Natural killer cell treated with Interleukin-12 subunit alpha and Interleukin-12 subunit beta and Interleukin-15 and Interleukin-18, amount 100 ng/mL, for 72 hours (primary cell): ENCODE data around the gene NRXN3. TPM values are rescaled to one million over a fixed set of nuclear protein-coding genes. Genes with fewer than 3 reads are reported as not detected.

Experiments used
- ATAC-seq, 2 donors: fragments of 150-1000 bp; cut with Tn5 transposase in 1 of 2; sonication (Bioruptor Pico), chemical (Tn5 transposase) in 1 of 2; 2 replicates each; pipeline ENCODE4 v1.10.0; 2021
- DNase-seq: peaks from one replicate; pipeline ENCODE4 v3.0.0; 2022; ENCODE audit warnings: low spot score
- H3K27ac Mint-ChIP-seq, 2 donors: 1 replicate in 1 of 2; 2 replicates in 1 of 2; pipeline ENCODE4 v1.8.0; 2022; ENCODE audit warnings: mixed read lengths in 2 of 2, mild to moderate bottlenecking in 1 of 2, moderate library complexity in 1 of 2
- H3K27me3 Mint-ChIP-seq, 2 donors: 1 replicate in 1 of 2; 2 replicates in 1 of 2; pipeline ENCODE4 v1.8.0; 2022; ENCODE audit warnings: mixed read lengths in 2 of 2
- H3K36me3 Mint-ChIP-seq: one replicate; pipeline ENCODE4 v1.8.0; 2022; ENCODE audit warnings: mixed read lengths
- H3K4me1 Mint-ChIP-seq, 2 donors: 1 replicate in 1 of 2; 2 replicates in 1 of 2; pipeline ENCODE4 v1.8.0; 2022; ENCODE audit warnings: low read depth in 2 of 2, mixed read lengths in 2 of 2, mild to moderate bottlenecking in 1 of 2
- H3K4me3 Mint-ChIP-seq: one replicate; pipeline ENCODE4 v1.8.0; 2022; ENCODE audit warnings: mixed read lengths
- H3K9me3 Mint-ChIP-seq: 2 replicates; pipeline ENCODE4 v1.8.0; 2022; ENCODE audit warnings: mixed read lengths
- total RNA-seq, 2 donors: library from RNA; stranded (reverse); gene quantifications; one replicate each; pipeline ENCODE4 v1.2.3, GENCODE V29; 2022

NRXN3 gene
- total RNA-seq, 2 donors from 2014 or later = not detected

- DNase-seq = no peak
- no peaks in the 10 kb centered on the region for H3K27me3 Mint-ChIP-seq
- H3K9me3 Mint-ChIP-seq = peaks cover 7% of the 10 kb centered on the region
- no peak overlapping the region for H3K27ac Mint-ChIP-seq
- no peaks in the 10 kb centered on the region for H3K4me1 Mint-ChIP-seq
- H3K36me3 Mint-ChIP-seq = no peaks in the 10 kb centered on the region
- no peak for ATAC-seq
- H3K4me3 Mint-ChIP-seq = no peak overlapping the region
These were observed 1523.8 kb downstream of the NRXN3 start for GRCh38 chr14:79693935-79694334.

GRCh38 chr14:79695307-79695706 lies 1525.1 kb downstream of the NRXN3 start:
- Mint-ChIP-seq H3K9me3 (peaks cover 12% of the 10 kb centered on the region), H3K27ac (no peak overlapping the region), H3K4me3 (no peak overlapping the region), H3K27me3 (no peaks in the 10 kb centered on the region), H3K36me3 (no peaks in the 10 kb centered on the region), H3K4me1 (no peaks in the 10 kb centered on the region)
- DNase-seq (no peak), ATAC-seq (no peak)

GRCh38 chr14:79698298-79698711 lies 1528.1 kb downstream of the NRXN3 start:
- DNase-seq = no peak
- H3K27ac Mint-ChIP-seq = no peak overlapping the region
- no peaks in the 10 kb centered on the region for H3K36me3 Mint-ChIP-seq
- no peaks in the 10 kb centered on the region for H3K27me3 Mint-ChIP-seq
- no peak overlapping the region for H3K4me3 Mint-ChIP-seq
- ATAC-seq = no peak
- peaks cover 12% of the 10 kb centered on the region for H3K9me3 Mint-ChIP-seq
- no peaks in the 10 kb centered on the region for H3K4me1 Mint-ChIP-seq

DNA sequence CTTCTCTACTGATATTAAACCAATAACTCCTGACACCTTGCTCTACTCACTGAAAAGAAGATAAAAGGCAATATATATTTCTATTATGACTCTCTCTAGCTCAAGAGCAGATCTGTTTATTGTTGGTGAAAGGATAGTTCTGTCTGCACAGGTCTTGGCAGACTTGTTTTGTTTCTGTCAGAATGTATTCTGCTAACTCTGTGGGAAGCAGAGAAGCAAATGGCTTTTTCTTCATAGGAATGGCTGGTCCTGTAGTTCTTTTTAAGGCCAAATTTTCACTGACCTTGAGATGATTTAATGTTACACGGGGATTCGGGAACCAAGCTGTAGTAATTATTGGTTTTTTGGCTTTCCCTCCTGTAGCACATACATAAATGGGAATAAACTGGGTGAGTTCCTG lies 1529.0 kb downstream of the NRXN3 start:
- H3K27ac Mint-ChIP-seq = no peak overlapping the region
- peaks cover 12% of the 10 kb centered on the region for H3K9me3 Mint-ChIP-seq
- no peaks in the 10 kb centered on the region for H3K36me3 Mint-ChIP-seq
- no peak overlapping the region for H3K4me3 Mint-ChIP-seq
- H3K27me3 Mint-ChIP-seq = no peaks in the 10 kb centered on the region
- no peaks in the 10 kb centered on the region for H3K4me1 Mint-ChIP-seq
- ATAC-seq (no peak), DNase-seq (no peak)

- DNase-seq (no peak), ATAC-seq (no peak)
- H3K4me1 Mint-ChIP-seq = no peaks in the 10 kb centered on the region
- H3K4me3 Mint-ChIP-seq = no peak overlapping the region
- H3K36me3 Mint-ChIP-seq = no peaks in the 10 kb centered on the region
- H3K27me3 Mint-ChIP-seq = no peaks in the 10 kb centered on the region
- H3K27ac Mint-ChIP-seq = no peak overlapping the region
- H3K9me3 Mint-ChIP-seq = peaks cover 15% of the 10 kb centered on the region
These were observed 1531.2 kb downstream of the NRXN3 start for GRCh38 chr14:79701371-79701770.

- Mint-ChIP-seq H3K27me3 (no peaks in the 10 kb centered on the region), H3K9me3 (peaks cover 20% of the 10 kb centered on the region), H3K4me3 (no peak overlapping the region), H3K36me3 (no peaks in the 10 kb centered on the region), H3K4me1 (no peaks in the 10 kb centered on the region), H3K27ac (no peak overlapping the region)
- DNase-seq (no peak), ATAC-seq (no peak)
These were observed 1532.0 kb downstream of the NRXN3 start for GRCh38 chr14:79702197-79702596.

DNA sequence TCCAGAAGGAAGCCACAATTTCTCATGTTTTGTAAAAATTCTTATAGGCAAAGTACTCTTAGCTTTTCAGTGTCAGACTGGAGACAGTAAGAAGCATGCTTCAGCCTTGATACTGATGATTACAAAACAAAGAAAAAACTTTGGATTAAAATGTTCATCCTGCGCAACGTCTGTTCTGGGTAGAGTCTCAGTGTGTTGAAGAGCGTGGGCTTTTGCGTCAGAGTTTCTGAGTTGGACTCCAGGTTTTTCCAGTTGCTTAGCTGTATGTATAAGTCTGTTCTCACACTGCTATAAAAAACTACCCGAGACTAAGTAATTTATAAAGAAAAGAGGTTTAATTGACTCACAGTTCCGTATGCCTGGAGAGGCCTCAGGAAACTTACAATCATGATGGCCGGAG lies 1533.0 kb downstream of the NRXN3 start:
- no peaks in the 10 kb centered on the region for H3K4me1 Mint-ChIP-seq
- H3K27me3 Mint-ChIP-seq = no peaks in the 10 kb centered on the region
- H3K4me3 Mint-ChIP-seq = no peak overlapping the region
- H3K9me3 Mint-ChIP-seq = peaks cover 17% of the 10 kb centered on the region
- ATAC-seq (no peak), DNase-seq (no peak)
- no peaks in the 10 kb centered on the region for H3K36me3 Mint-ChIP-seq
- H3K27ac Mint-ChIP-seq = no peak overlapping the region

DNA sequence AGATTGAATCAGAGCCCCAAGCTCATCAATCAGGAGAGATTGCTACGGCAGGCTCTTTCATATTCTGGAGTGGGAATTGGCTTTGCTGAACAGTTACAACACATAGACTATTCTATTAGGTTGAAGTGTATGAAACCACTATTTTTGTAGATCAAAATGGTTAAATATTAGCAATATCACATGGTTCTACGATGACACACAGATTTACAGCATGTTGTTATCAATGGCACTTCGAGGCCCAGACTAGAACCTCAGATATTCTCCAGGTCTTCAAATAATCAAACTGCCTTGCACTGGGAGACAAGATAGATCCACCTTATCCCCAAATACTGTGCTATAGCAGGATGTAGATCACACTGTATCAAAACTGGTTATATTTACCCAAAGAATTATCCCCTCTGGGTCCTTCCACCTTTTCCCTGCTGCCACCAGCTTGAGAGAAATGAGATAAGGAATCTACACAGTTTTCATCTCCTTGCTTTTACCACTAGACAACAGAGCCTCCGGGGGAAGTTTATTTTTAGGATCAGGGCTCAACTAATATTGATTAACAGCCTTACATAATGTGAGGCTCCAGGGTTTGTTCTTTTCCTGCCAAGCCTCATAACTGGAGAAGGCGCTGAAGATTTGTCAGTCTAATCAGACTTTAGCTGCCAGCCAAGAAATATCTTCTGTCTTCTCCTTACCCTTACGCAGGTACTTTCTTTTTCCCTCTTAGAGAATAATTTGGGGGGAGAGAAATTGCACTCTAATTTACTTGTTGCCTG lies 1534.1 kb downstream of the NRXN3 start:
- no peaks in the 10 kb centered on the region for H3K36me3 Mint-ChIP-seq
- H3K4me1 Mint-ChIP-seq = no peaks in the 10 kb centered on the region
- ATAC-seq (no peak), DNase-seq (no peak)
- peaks cover 15% of the 10 kb centered on the region for H3K9me3 Mint-ChIP-seq
- H3K27me3 Mint-ChIP-seq = no peaks in the 10 kb centered on the region
- H3K27ac Mint-ChIP-seq = no peak overlapping the region
- H3K4me3 Mint-ChIP-seq = no peak overlapping the region

GRCh38 chr14:79705126-79705894 lies 1535.1 kb downstream of the NRXN3 start:
- Mint-ChIP-seq H3K4me3 (no peak overlapping the region), H3K4me1 (no peaks in the 10 kb centered on the region), H3K27me3 (no peaks in the 10 kb centered on the region), H3K27ac (no peak overlapping the region), H3K36me3 (no peaks in the 10 kb centered on the region), H3K9me3 (peaks cover 13% of the 10 kb centered on the region)
- DNase-seq (no peak), ATAC-seq (no peak)

DNA sequence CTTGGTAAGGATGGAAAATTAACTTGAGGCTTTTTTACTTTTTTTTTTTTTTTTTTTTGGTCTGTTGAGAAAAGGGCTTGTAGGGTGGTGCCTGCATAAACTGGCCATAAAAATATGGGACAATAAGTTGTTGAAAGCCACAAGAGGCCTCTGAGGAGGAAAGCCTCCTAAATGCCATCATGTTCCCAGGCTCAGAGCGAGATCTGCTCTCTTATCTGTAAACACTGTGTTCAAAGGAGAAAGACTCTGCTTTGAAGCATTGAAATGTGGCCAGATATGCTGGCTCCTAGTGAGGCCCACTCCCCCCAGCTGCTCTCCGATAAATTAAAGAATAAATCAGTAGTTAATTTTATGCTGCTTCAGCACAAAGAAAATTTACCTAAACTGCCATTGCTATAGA lies 1536.2 kb downstream of the NRXN3 start:
- Mint-ChIP-seq H3K27ac (no peak overlapping the region), H3K27me3 (no peaks in the 10 kb centered on the region), H3K9me3 (peaks cover 13% of the 10 kb centered on the region), H3K36me3 (no peaks in the 10 kb centered on the region), H3K4me3 (no peak overlapping the region), H3K4me1 (no peaks in the 10 kb centered on the region)
- DNase-seq (no peak), ATAC-seq (no peak)

GRCh38 chr14:79708426-79709388 lies 1538.5 kb downstream of the NRXN3 start:
- Mint-ChIP-seq H3K4me3 (no peak overlapping the region), H3K9me3 (peaks cover 11% of the 10 kb centered on the region)
- DNase-seq = no peak

GRCh38 chr14:79709573-79709972 lies 1539.4 kb downstream of the NRXN3 start:
- no peak for ATAC-seq
- Mint-ChIP-seq H3K27me3 (no peaks in the 10 kb centered on the region), H3K4me1 (no peaks in the 10 kb centered on the region), H3K36me3 (no peaks in the 10 kb centered on the region), H3K9me3 (peaks cover 11% of the 10 kb centered on the region), H3K4me3 (no peak overlapping the region), H3K27ac (no peak overlapping the region)
- DNase-seq = no peak

More at GRCh38 chr14:79708426-79709388, 1538.5 kb downstream of the NRXN3 start:
- no peaks in the 10 kb centered on the region for H3K36me3 Mint-ChIP-seq
- no peak for ATAC-seq
- H3K4me1 Mint-ChIP-seq = no peaks in the 10 kb centered on the region
- no peak overlapping the region for H3K27ac Mint-ChIP-seq
- H3K27me3 Mint-ChIP-seq = no peaks in the 10 kb centered on the region

DNA sequence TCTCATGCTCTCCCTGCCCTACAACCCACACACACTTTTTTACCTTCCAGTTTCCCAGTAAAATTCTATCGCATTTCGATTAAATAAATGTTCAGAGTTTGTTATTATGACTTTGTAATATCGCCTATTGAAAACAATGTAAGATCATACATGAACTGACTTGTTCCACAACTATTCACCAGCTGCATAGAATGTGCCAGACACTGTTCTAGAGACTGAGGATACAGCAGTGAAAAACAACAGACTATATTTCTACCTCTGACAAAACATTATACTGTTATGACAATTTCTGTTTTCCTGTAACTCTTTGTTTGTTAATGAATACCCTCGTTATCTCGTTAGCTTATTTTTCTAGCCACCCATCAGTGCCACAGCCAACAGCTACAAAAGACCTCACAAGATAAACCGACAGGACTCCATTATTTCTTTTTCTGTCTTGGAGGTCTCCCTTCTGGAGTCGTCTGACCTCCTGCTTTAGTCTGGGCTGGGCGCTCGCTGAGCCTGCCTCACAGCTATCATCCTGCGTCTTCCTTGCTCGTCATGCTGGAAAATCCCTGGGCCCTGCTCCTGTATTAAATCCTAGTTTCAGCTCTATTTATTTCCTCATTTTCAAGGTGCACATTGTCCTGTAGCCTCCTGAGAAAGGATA lies 1542.3 kb downstream of the NRXN3 start:
- DNase-seq = no peak
- Mint-ChIP-seq H3K4me1 (no peaks in the 10 kb centered on the region), H3K27me3 (no peaks in the 10 kb centered on the region), H3K4me3 (no peak overlapping the region), H3K9me3 (peaks cover 2% of the 10 kb centered on the region), H3K27ac (no peak overlapping the region), H3K36me3 (no peaks in the 10 kb centered on the region)
- no peak for ATAC-seq
